ENCODE results near the gene CEMIP.

Gene CEMIP

DNA sequence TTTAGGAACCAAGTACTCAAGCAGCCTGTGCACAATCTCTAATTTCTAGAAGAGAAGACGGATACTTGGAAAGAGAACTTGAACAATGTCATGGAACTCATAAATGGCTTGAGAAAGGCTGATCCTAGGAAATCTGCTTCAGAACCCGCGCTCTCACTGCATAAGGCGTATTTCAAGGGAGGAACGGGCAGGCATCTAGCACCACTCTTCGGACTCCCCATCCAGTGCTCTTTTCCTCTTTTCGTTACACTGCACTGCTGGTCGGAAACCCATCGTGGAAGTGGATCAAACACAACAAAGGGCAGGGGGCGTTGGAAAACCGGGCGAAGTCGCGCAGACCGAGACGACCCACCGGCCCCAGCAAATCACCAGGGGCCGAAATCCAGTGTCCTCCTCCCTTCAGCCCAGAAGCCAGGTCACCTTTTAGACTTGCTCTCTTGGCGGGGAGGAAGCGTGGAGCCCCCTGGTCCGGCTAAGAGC lies 221.0 kb downstream of the CEMIP start:
- in situ Hi-C loops (cut with HindIII; ENCODE audit: low sequenced_read_pairs), result no loop called here
- TF ChIP-seq CTCF (IDR thresholded peaks at IDR 0.05; ENCODE audit: low read depth, low read length), result no peak
- peak overlapping the region; percentile 90 for H3K4me3 ChIP-seq (ENCODE audit: low read depth, low read length)
- no peak for DNase-seq (ENCODE audit: low read depth, low spot score)

DNA sequence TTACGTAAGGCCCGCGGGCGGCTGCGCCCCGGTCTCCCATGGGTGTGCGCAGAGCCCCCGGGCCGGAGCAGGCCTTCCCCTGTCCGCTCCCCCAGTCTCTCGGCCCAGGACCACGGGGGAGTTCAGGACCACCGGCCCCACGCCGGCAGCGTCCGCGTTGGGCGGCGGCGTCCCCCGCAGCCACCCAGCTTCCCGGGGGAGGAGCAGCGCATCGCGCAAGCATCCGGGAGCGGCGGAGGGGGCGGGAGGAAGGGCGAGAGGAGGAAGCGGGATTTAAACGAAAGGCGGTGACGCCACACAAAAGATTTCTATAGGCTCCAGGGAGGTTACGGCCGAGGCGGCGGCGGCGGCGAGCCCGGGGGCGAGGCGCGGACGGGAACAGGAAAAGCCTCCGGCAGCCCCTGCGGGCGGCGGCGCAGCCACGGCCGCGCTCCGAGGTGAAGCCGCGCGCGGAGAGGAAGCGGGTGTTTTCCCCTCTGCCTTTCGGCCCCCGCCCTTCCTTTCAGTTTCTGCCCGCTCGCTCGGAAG lies 221.5 kb downstream of the CEMIP start, which contains the start of gene TLNRD1:
TSS of gene TLNRD1 (plus strand) at position 300 of the 528 bp plus-strand sequence. CDS start 1,349 bp downstream, outside the sequence.
- no peak for TF ChIP-seq CTCF (IDR thresholded peaks at IDR 0.05; ENCODE audit: low read depth, low read length)
- DNase-seq (ENCODE audit: low read depth, low spot score), result peak; percentile 94
- H3K4me3 ChIP-seq (ENCODE audit: low read depth, low read length), result peak within 1 kb of the TSS; percentile 90
- in situ Hi-C loops (cut with HindIII; ENCODE audit: low sequenced_read_pairs), result no loop called here

All from astrocyte of the spinal cord (primary cell).